H1 (cell line): ENCODE results near the gene RPS21. TPM values are rescaled to one million over a fixed set of nuclear protein-coding genes. Genes with fewer than 3 reads are reported as not detected.
A peak's percentile ranks its signal among the peaks of the same experiment; 100 is the strongest.

Source experiments
- ASH2L ChIP-seq: fragments of 200-600, 300-600 bp; sonication (generic); IDR thresholded peaks from one replicate; pipeline ENCODE4 v1.7.1; 2017; ENCODE audit warnings: low read length
- BACH1 ChIP-seq: IDR thresholded peaks from 2 replicates; pipeline ENCODE4 v1.6.1; 2012; ENCODE audit warnings: low read length, improper control_type of control experiment
- BCL11A ChIP-seq, 2 experiments: IDR thresholded peaks; one replicate each; pipeline ENCODE4 v1.6.1; 2011; ENCODE audit warnings: low read depth in 2 of 2, low read length in 2 of 2, mild to moderate bottlenecking in 2 of 2
- BRCA1 ChIP-seq: IDR thresholded peaks from 2 replicates; pipeline ENCODE4 v1.6.1; 2012; ENCODE audit warnings: low read depth, low read length, improper control_type of control experiment
- CBX5 ChIP-seq: fragments of 300-800, 300-1000 bp; sonication (generic); IDR thresholded peaks from 2 replicates; pipeline ENCODE4 v1.7.1; 2016; ENCODE audit warnings: antibody characterized with exemption, low read length, low read depth
- CEBPB ChIP-seq: IDR thresholded peaks from 2 replicates; pipeline ENCODE4 v1.6.1; 2012; ENCODE audit warnings: low read depth, low read length
- CHD1 ChIP-seq: IDR thresholded peaks from 2 replicates; pipeline ENCODE4 v1.6.1; 2012; ENCODE audit warnings: low read depth, low read length, improper control_type of control experiment
- E2F6 ChIP-seq: IDR thresholded peaks from 2 replicates; pipeline ENCODE4 v1.6.1; 2012; ENCODE audit warnings: inconsistent platforms
- HDAC2 ChIP-seq, 2 experiments: fragments of 300-600 bp in 1 of 2; sonication (generic) in 1 of 2; IDR thresholded peaks; 2 replicates each; pipeline ENCODE4 v1.6.1; 2011 to 2012; ENCODE audit warnings: low read depth in 2 of 2, low read length in 2 of 2, mild to moderate bottlenecking in 2 of 2, moderate library complexity in 2 of 2, borderline replicate concordance in 1 of 2, inconsistent platforms in 1 of 2
- HDAC6 ChIP-seq: IDR thresholded peaks from one replicate; pipeline ENCODE4 v1.7.1; 2012; ENCODE audit warnings: low read depth, mild to moderate bottlenecking, inconsistent platforms, low read length, moderate library complexity
- JUN ChIP-seq: IDR thresholded peaks from 2 replicates; pipeline ENCODE4 v1.6.1; 2011; ENCODE audit warnings: low read depth, mild to moderate bottlenecking, improper control_type of control experiment, low read length
- JUND ChIP-seq: IDR thresholded peaks from 2 replicates; pipeline ENCODE4 v1.6.1; 2011; ENCODE audit warnings: mild to moderate bottlenecking, improper control_type of control experiment, low read length
- KDM4A ChIP-seq: IDR thresholded peaks from one replicate; pipeline ENCODE4 v1.7.1; 2012; ENCODE audit warnings: low read depth, mild to moderate bottlenecking, moderate library complexity, low read length, inconsistent platforms; ENCODE audit not compliant: severe bottlenecking
- KDM5A ChIP-seq: fragments of 200-600 bp; IDR thresholded peaks from 2 replicates; pipeline ENCODE4 v1.7.1; 2012; ENCODE audit warnings: mild to moderate bottlenecking, low read length, inconsistent platforms, mixed read lengths
- NRF1 ChIP-seq: IDR thresholded peaks from 2 replicates; pipeline ENCODE4 v1.6.1; 2011; ENCODE audit warnings: mild to moderate bottlenecking, low read depth, low read length, improper control_type of control experiment
- RBBP5 ChIP-seq: IDR thresholded peaks from 2 replicates; pipeline ENCODE4 v1.7.1; 2012; ENCODE audit warnings: low read depth, mild to moderate bottlenecking, inconsistent platforms, low read length, moderate library complexity, borderline replicate concordance
- RXRA ChIP-seq: IDR thresholded peaks from 2 replicates; pipeline ENCODE4 v1.6.1; 2011; ENCODE audit warnings: low read depth, mild to moderate bottlenecking, low read length, moderate library complexity; ENCODE audit not compliant: insufficient read depth
- SIRT6 ChIP-seq: IDR thresholded peaks from one replicate; pipeline ENCODE4 v1.7.1; 2012; ENCODE audit warnings: low read length, inconsistent platforms
- SIX5 ChIP-seq: IDR thresholded peaks from 2 replicates; pipeline ENCODE4 v1.6.1; 2011; ENCODE audit warnings: mild to moderate bottlenecking, low read depth, low read length
- SRF ChIP-seq: IDR thresholded peaks from 2 replicates; pipeline ENCODE4 v1.6.1; 2011; ENCODE audit warnings: mild to moderate bottlenecking, low read depth, low read length, moderate library complexity
- TAF1 ChIP-seq: IDR thresholded peaks from 2 replicates; pipeline ENCODE4 v1.6.1; 2011; ENCODE audit warnings: mild to moderate bottlenecking, low read depth, low read length
- TAF7 ChIP-seq: optimal IDR thresholded peaks from 2 replicates; pipeline ENCODE3; 2011; ENCODE audit warnings: low read depth, mild to moderate bottlenecking, inconsistent platforms, low read length, moderate library complexity, borderline replicate concordance
- TEAD4 ChIP-seq: IDR thresholded peaks from 2 replicates; pipeline ENCODE4 v1.6.1; 2012; ENCODE audit warnings: low read depth, low read length, inconsistent platforms, mixed read lengths
- polyA plus RNA-seq, 7 experiments: library from polyadenylated mRNA; depleted of rRNA in 3 of 7; stranded (reverse) in 5 of 7; unstranded in 2 of 7; fragments of >200 nt in 5 of 7; fragments of 200-250 nt in 2 of 7; gene quantifications; 1 replicate in 5 of 7; 2 replicates in 1 of 7; 4 replicates in 1 of 7; pipeline versions ENCODE4 v1.2.1 to v1.2.3, GENCODE V29; 2011 to 2013; ENCODE audit warnings: missing spikeins in 2 of 7, mixed read lengths in 2 of 7
- total RNA-seq: library from RNA; stranded (reverse); fragmentation: NEBNext Ultra II Directional; extraction: Animal tissue kit (Norgen Biotek cat#: 25700); gene quantifications from 2 replicates; pipeline ENCODE4 v1.2.1, GENCODE V29; 2021
- TF ChIP-seq, protein P1 (sequence below): IDR thresholded peaks from 2 replicates; pipeline ENCODE4 v1.6.1; 2011; ENCODE audit warnings: low read length, improper control_type of control experiment

The RPS21 gene
- total and polyA plus RNA-seq, 2 of the 8 experiments (the other 6 are each of a cell fraction or from before 2014, with no cell fraction given), result 1,787 to 7,219 TPM

DNA sequence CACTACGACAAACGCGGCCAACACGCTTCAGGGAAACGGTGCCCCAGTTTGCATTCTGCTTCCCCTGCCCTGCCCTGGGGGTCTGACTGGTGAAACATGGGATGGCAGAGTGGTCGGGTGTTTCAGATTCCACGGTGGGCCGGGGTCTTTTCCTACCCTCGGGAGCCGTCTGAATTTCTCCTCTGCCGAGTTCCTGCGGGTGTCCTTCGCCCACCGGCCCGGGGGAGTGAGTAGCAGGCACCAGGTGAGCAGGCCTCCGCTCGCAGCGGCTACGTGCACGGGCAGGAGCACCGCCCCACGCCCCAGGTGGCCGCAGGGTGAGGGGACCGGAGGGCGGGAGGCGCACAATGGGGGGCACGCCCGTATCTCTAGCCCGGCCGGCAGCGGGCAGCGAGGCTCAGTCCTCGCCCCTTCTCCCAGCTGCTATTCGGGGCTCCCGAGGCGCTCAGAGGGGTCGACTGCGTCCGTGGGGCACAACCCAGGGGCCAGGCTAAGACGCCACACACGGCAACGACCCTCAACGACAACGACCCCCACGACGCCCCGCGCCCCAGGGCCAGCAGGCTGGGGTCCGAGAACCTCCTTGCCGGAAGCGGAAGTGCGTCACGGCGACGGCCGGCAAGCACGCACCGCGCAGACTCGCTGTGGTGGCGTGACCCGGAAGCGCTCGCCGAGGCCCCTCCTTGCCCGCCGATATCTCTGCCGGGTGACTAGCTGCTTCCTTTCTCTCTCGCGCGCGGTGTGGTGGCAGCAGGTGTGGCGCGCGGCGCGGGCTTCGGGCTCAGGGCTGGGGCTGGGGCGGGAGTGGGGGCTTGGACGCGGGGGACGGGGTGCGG, at the start of gene RPS21 (continued):
- TF ChIP-seq CBX5, result no peak
- no peak for TF ChIP-seq CEBPB
- TF ChIP-seq TAF7, result peak; percentile 93
- TF ChIP-seq BRCA1, result no peak
- TF ChIP-seq E2F6, result no peak; the same call in 1 of the 2 replicates
- no peak for TF ChIP-seq HDAC6
- TF ChIP-seq SIRT6, result no peak
- TF ChIP-seq BCL11A (IDR thresholded peaks at IDR 0.05; ENCODE audit: low read depth in 2 of 2, low read length in 2 of 2), result no peak
- no peak for TF ChIP-seq JUND
- TF ChIP-seq KDM4A, result peak; percentile 26
- no peak for TF ChIP-seq JUN
- no peak for TF ChIP-seq CHD1
- peak; percentile 93 for TF ChIP-seq TAF1
- TF ChIP-seq SRF, result no peak
- TF ChIP-seq HDAC2 (IDR thresholded peaks at IDR 0.05; ENCODE audit: borderline replicate concordance in 1 of 2, low read depth in 2 of 2, low read length in 2 of 2), result no peak
- no peak for TF ChIP-seq BACH1
- TF ChIP-seq, protein P1, sequence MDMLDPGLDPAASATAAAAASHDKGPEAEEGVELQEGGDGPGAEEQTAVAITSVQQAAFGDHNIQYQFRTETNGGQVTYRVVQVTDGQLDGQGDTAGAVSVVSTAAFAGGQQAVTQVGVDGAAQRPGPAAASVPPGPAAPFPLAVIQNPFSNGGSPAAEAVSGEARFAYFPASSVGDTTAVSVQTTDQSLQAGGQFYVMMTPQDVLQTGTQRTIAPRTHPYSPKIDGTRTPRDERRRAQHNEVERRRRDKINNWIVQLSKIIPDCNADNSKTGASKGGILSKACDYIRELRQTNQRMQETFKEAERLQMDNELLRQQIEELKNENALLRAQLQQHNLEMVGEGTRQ, result no peak
- no peak for TF ChIP-seq KDM5A
- peak; percentile 62; the same call in 1 of the 2 replicates for TF ChIP-seq RBBP5
- TF ChIP-seq ASH2L, result peak; percentile 17
- no peak; the same call in 1 of the 2 replicates for TF ChIP-seq SIX5
- no peak for TF ChIP-seq RXRA
- no peak for TF ChIP-seq TEAD4
- TF ChIP-seq NRF1, result peak; percentile 55
